Muscle layer of duodenum (tissue), 2 donors: Measurements from ENCODE around the gene ZNF280A.

Experiments
- H3K27ac ChIP-seq: one replicate; pipeline ENCODE4 v1.7.0; 2013; ENCODE audit warnings: mild to moderate bottlenecking, low read length
- H3K27me3 ChIP-seq: one replicate; pipeline ENCODE4 v1.7.0; 2013; ENCODE audit warnings: low read depth, mild to moderate bottlenecking, control low read depth, low read length
- H3K36me3 ChIP-seq, 2 donors: one replicate each; pipeline ENCODE4 v1.7.0; 2013; ENCODE audit warnings: low read length in 2 of 2, control low read depth in 1 of 2, mild to moderate bottlenecking in 1 of 2; ENCODE audit not compliant: insufficient read depth in 2 of 2, control insufficient read depth in 1 of 2
- H3K4me1 ChIP-seq, 2 donors: one replicate each; pipeline ENCODE4 v1.7.0; 2013; ENCODE audit warnings: low read length in 2 of 2, mild to moderate bottlenecking in 2 of 2, control low read depth in 1 of 2, moderate library complexity in 1 of 2; ENCODE audit not compliant: insufficient read depth in 2 of 2, control insufficient read depth in 1 of 2
- H3K4me3 ChIP-seq, 2 donors: one replicate each; pipeline ENCODE4 v1.7.0; 2013; ENCODE audit warnings: low read length in 2 of 2, low read depth in 1 of 2, mild to moderate bottlenecking in 1 of 2
- H3K9me3 ChIP-seq, 2 donors: one replicate each; pipeline ENCODE4 v1.7.0; 2013; ENCODE audit warnings: low read length in 2 of 2, control low read depth in 1 of 2, mild to moderate bottlenecking in 1 of 2; ENCODE audit not compliant: control insufficient read depth in 1 of 2
- donor health status: healthy.

Gene ZNF280A

GRCh38 chr22:22553735-22554586 lies 33.9 kb upstream of the ZNF280A start:
- H3K4me3 ChIP-seq: no peak overlapping the region
- H3K27ac ChIP-seq: no peak overlapping the region
- no peaks in the 10 kb centered on the region for H3K4me1 ChIP-seq
- H3K36me3 ChIP-seq: no peaks in the 10 kb centered on the region
- H3K9me3 ChIP-seq: no peaks in the 10 kb centered on the region
- H3K27me3 ChIP-seq: no peaks in the 10 kb centered on the region

- no peaks in the 10 kb centered on the region for H3K27me3 ChIP-seq
- no peaks in the 10 kb centered on the region for H3K9me3 ChIP-seq
- H3K4me1 ChIP-seq: no peaks in the 10 kb centered on the region
- H3K36me3 ChIP-seq: no peaks in the 10 kb centered on the region
- no peak overlapping the region for H3K4me3 ChIP-seq
- no peak overlapping the region for H3K27ac ChIP-seq
Measured at GRCh38 chr22:22553141-22553540, 33.1 kb upstream of the ZNF280A start.

GRCh38 chr22:22552630-22553029 lies 32.6 kb upstream of the ZNF280A start:
- Histone ChIP-seq H3K9me3 (no peaks in the 10 kb centered on the region), H3K4me1 (no peaks in the 10 kb centered on the region), H3K27ac (no peak overlapping the region), H3K27me3 (no peaks in the 10 kb centered on the region), H3K4me3 (no peak overlapping the region), H3K36me3 (no peaks in the 10 kb centered on the region)

GRCh38 chr22:22550789-22551434 lies 30.8 kb upstream of the ZNF280A start:
- Histone ChIP-seq H3K36me3 (no peaks in the 10 kb centered on the region), H3K9me3 (no peaks in the 10 kb centered on the region), H3K4me3 (no peak overlapping the region), H3K27ac (no peak overlapping the region), H3K27me3 (no peaks in the 10 kb centered on the region), H3K4me1 (no peaks in the 10 kb centered on the region)

GRCh38 chr22:22548910-22549309 lies 28.8 kb upstream of the ZNF280A start:
- Histone ChIP-seq H3K27ac (no peak overlapping the region), H3K4me3 (no peak overlapping the region), H3K4me1 (no peaks in the 10 kb centered on the region), H3K36me3 (no peaks in the 10 kb centered on the region), H3K9me3 (no peaks in the 10 kb centered on the region), H3K27me3 (no peaks in the 10 kb centered on the region)

- H3K36me3 ChIP-seq: no peaks in the 10 kb centered on the region
- H3K27me3 ChIP-seq: no peaks in the 10 kb centered on the region
- no peak overlapping the region for H3K27ac ChIP-seq
- H3K9me3 ChIP-seq: no peaks in the 10 kb centered on the region
- H3K4me3 ChIP-seq: no peak overlapping the region
- H3K4me1 ChIP-seq: no peaks in the 10 kb centered on the region
Measured at GRCh38 chr22:22548317-22548716, 28.2 kb upstream of the ZNF280A start.

- H3K4me1 ChIP-seq: no peaks in the 10 kb centered on the region
- H3K27ac ChIP-seq: no peak overlapping the region
- no peaks in the 10 kb centered on the region for H3K9me3 ChIP-seq
- H3K27me3 ChIP-seq: no peaks in the 10 kb centered on the region
- no peaks in the 10 kb centered on the region for H3K36me3 ChIP-seq
- no peak overlapping the region for H3K4me3 ChIP-seq
Measured at GRCh38 chr22:22547692-22548300, 27.7 kb upstream of the ZNF280A start.

GRCh38 chr22:22547226-22547625 lies 27.2 kb upstream of the ZNF280A start:
- H3K4me1 ChIP-seq: no peaks in the 10 kb centered on the region
- no peaks in the 10 kb centered on the region for H3K36me3 ChIP-seq

GRCh38 chr22:22546490-22546889 lies 26.4 kb upstream of the ZNF280A start:
- H3K9me3 ChIP-seq: no peaks in the 10 kb centered on the region

More at GRCh38 chr22:22547226-22547625, 27.2 kb upstream of the ZNF280A start:
- no peak overlapping the region for H3K27ac ChIP-seq
- no peaks in the 10 kb centered on the region for H3K27me3 ChIP-seq
- H3K4me3 ChIP-seq: no peak overlapping the region
- H3K9me3 ChIP-seq: no peaks in the 10 kb centered on the region

GRCh38 chr22:22545084-22545483 lies 25.0 kb upstream of the ZNF280A start:
- no peak overlapping the region for H3K4me3 ChIP-seq
- peaks cover 0 to 4% of the 10 kb centered on the region in 2 donors for H3K9me3 ChIP-seq

More at GRCh38 chr22:22546490-22546889, 26.4 kb upstream of the ZNF280A start:
- no peaks in the 10 kb centered on the region for H3K4me1 ChIP-seq
- H3K36me3 ChIP-seq: no peaks in the 10 kb centered on the region
- H3K27ac ChIP-seq: no peak overlapping the region
- H3K27me3 ChIP-seq: no peaks in the 10 kb centered on the region
- H3K4me3 ChIP-seq: no peak overlapping the region

GRCh38 chr22:22538226-22538989 lies 18.3 kb upstream of the ZNF280A start:
- Histone ChIP-seq H3K4me1 (no peaks in the 10 kb centered on the region), H3K27me3 (no peaks in the 10 kb centered on the region), H3K9me3 (peaks cover 0 to 4% of the 10 kb centered on the region in 2 donors), H3K4me3 (no peak overlapping the region), H3K36me3 (no peaks in the 10 kb centered on the region), H3K27ac (no peak overlapping the region)

More at GRCh38 chr22:22545084-22545483, 25.0 kb upstream of the ZNF280A start:
- Histone ChIP-seq H3K27ac (no peak overlapping the region), H3K36me3 (no peaks in the 10 kb centered on the region), H3K4me1 (no peaks in the 10 kb centered on the region), H3K27me3 (no peaks in the 10 kb centered on the region)
